T1000 (cell line): ENCODE measurements around the gene RALBP1.
"Not testable (repeated sequence)": the region's sequence is repeated elsewhere in the genome, so short reads cannot be mapped to it uniquely, and the experiment has no call there.

ENCODE experiments used
- DNase-seq: peaks from one replicate; lab custom pipeline; 2025; ENCODE audit warnings: mixed read lengths; lab: John Stamatoyannopoulos, UW

RALBP1 gene

DNA sequence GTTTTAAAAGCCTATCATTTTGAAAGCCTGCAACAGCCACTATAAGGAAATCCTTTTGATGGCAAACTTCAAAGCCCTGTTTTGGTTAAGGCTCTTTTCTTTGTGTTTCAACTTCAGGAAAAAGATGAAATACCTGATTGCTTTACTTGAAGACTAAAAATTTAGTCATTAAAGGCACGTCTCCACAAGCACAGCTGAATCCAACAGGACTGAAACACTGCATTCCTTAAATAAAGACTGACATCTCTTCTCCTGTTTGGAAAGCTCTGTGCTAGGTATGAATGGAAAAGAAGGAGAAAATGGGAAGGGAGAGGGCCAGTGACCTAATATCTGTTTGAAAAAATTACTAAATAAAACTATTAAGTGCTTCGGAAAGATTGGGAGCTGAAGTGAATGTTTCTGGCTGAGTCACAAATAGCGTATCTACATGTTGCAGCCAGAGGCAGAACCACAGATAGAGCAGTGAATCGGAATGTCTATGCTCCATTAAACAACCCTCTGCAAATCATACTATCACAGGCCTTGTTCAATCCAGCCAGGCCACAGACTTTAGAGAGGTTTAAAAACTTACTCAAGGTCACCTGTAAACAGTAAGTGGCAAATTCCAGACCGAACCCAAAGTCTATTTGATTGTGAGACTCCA lies 21.1 kb upstream of the RALBP1 start:
- no peak for DNase-seq

DNA sequence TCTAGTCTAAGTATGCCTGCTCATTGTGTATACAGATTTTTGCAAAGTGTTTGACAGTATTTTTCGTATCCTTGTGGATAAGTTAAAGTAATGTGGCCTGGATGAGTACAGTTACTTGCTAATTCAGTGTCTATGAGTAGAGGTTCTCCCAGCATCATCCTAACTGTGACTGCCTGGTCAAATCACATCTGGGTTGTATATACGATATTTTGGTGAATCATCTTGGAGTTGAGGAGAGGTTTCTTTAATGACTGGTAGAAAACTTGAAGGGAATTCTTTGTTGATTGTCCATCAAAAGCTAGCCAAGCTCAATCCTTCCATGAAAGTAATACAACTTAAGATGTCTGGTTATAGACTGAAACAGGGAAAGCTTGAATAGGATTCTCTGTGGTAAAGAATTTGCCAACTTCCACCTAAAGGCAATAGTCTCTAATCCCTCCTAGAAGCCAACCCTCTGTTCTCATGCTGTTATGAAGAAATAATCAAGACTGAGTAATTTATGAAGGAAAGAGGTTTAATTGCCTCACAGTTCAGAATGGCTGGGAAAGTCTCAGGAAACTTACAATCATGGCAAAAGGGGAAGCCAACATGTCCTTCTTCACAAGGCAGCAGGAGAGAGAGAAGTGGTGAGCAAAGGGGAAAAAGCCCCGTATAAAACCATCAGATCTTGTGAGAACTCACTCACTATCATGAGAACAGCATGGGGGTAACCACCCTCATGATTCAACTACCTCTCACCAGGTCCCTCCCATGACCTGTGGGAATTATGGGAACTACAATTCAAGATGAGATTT lies 19.4 kb upstream of the RALBP1 start:
- DNase-seq = no peak

DNA sequence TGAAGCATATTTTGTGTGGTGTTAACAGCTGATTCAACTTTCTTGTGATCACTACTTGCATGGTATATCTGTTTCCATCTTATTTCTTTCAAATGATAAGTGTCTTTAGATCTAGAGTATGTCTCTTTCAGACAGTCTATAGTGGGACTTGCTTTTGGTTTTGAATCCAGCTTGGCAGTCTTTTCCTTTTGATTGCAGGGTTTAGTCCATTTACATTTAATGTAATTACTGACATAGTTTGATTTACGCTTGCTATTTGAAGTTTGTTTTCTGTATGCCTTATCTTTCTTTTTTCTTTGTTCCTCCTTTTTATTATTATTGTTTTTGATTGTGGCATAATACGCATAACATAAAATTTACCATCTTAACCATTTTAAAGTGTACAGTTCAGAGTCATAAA lies 9.2 kb upstream of the RALBP1 start:
- DNase-seq = no peak

DNA sequence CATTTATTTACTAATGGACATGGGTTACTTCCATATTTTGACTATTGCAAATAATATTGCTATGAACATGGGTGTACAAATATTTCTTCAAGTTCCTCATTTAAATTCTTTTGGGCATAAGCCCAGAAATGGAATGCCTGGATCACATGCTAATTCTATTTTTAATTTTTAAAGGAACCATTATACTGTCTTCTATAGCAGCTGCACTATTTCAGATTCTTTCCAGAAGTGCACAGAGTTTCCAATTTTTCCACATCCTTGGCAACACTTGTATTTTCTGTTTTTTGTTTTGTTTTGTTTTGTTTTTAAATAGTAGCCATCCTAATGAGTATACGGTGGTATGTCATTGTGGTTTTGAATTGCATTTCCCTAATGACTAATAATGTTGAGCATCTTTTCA lies 8.5 kb upstream of the RALBP1 start:
- no peak for DNase-seq

DNA sequence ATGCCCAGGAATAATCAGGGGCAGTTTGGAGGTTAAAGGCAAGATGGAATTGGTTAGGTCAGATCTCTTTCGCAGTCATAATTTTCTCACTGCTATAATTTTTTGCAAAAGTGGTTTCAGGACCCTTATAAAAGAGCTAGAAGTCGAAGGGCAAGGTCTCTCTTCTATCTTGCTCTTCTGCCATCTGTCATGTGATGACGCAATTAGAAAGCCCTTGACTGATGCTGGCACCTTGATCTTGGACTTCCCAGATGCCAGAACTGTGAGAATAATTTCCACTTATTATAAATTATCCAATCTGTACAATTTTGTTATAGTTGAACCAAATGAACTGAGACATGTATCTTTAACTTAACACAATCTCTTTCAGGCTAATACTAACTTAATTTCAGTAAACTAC lies 6.3 kb upstream of the RALBP1 start:
- DNase-seq = no peak

DNA sequence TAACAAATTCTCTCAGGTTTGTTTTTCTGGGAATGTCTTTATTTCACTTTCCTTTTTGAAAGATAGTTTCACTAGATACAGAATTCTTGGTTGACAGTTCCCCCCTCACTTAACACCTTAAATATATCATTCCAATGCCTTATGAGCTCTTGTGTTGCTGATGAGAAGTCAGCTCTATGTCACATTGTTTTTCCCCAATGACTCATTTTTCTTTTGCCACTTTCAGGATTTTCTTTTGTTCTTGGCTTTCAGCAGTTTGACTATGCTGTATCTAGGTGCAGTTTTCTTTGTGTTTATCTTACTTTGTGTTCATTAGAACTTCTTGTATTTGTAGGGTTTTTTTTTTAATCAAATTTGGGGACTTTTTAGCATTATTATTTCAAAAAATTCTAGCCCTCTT lies 5.6 kb upstream of the RALBP1 start:
- no peak for DNase-seq

DNA sequence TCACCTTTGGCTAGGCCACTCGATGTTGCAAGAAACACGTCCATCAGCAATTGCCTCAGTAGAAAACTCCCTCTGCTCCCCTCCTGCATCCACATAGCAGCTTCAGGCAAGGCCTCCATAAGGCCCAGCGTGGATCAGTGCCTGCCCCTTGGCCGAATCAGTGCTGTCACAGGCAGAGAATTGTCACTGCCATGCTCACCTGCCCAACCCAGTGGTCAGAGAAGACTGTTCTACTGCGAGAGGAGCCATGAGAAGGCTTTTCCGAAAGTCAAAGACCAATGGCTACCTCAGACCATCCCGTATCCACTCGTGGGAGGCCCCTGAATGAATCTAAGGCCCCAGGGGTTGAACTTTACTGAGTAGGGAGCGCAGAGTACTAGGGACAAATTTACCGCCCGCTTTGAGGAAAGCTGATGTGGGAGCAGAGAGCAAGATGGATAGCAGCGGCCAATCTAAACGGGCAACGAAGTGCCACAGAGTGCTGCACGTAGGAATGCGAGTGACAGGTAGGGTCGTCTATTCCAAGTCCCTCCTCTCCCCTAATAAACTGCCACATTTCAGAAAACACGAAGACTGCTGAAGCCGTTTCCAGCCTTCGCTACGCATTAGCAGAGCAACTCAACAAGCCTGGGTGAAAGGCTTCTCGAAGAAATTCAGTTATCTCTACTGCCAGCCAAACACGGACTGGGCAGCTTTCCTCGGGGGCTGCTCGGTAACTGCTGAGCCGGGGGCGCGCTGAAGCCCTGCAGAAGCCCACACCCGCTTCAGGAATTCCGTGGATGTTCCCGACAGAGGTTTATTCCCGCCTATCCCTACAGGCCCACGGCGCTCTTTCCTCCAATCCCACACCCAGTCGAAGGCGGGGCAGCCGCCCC lies 968 bp upstream of the RALBP1 start:
- no peak for DNase-seq

DNA sequence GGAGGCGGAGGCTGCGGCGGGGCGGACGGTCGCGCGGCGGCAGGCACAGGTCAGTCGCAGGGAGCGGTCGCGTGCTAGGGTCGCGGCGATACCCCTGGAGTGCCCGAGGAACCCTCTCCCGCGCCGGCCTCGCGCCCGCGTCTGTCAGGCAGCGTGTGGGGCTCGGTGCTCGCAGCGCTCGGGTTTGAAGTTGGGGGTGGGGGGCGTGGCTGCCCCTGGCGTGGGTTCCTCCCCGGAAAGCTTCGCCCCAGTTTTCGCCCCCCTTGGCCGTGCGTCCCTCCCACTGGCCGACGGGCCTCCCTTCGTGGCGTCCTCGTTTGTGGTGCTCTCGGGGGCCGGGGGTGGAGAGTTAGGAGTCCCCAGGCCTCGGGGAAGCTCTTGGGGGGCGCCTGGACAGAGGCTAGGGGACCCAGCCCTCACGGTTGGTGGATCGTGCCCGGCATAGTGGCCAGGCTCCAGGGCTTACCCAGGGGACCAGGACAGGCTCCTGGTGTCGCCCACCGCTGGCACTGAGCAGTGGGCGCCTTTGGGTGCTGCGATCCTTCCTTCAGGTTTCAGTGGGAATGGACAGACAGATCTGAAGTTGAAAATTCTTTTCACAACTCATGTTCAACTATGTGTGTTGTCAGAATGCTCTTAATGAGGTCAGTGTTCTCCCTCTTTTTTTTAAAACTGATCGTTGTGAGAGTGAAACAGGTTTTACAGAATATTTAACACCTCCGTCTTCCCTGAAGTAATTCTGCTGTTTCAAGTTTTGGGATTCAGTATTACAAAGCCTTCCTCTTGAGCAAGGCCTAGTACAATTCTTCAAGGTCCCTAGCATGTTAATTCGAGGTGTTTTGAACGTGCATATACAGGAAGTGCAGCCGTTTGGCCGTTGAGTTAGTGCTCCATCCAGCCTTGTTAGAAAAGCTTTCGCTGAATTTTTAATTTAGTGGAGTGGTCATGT lies 604 bp downstream of the RALBP1 start:
- no peak for DNase-seq

DNA sequence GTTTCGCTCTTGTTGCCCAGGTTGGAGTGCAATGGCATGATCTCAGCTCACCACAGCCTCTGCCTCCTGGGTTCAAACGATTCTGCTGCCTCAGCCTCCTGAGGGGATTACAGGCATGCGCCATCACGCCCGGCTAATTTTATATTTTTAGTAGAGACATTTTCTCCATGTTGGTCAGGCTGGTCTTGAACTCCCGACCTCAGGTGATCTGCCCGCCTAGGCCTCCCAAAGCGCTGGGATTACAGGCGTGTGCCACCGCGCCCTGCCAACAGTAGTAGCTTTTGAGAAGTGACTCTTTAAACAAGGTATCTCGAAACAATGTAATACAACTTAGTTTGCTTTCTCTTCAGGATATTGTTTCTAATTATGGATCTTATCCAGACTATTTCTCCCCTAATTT lies 1.6 kb downstream of the RALBP1 start:
- DNase-seq = not testable (repeated sequence)

DNA sequence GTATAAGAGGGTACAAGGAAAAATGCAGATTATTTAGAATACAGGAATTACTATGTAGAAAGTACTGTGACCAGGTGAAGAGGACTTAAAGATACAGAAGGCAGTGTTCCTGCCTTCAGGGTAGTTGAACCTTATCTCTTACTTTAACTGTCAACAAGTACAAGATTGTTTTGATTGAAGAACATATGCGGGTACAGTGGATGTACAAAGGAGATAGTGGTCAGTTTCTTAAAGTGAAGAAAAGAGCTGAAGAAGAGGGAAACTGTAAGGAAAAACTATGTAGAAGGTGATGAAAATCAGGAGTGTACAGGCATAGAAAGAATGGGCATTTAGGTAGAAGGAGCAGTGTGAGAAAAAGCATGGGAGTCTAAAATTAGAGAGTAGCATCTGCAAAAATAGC lies 2.2 kb downstream of the RALBP1 start:
- no peak for DNase-seq

DNA sequence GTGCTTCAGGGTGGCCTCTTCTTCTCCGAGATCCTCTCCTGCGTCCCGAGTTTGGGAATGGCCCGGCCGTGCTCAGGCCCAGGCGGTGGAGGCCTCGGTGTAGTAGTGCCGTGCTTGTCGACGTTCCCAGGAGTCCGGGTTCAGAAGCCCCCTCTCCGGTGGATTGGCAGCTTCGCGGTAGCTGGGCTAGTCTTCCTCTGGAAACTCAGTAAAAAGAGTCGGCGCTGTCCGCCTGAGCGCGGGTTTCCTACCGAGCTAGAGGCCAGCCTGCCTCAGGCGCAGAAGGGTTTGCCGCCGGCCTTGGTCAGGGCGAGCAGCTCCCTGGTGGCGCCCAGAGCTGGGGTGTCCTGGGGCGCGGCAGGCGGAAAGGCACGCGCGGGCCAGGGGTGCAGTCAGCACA lies 3.2 kb downstream of the RALBP1 start:
- no peak for DNase-seq

DNA sequence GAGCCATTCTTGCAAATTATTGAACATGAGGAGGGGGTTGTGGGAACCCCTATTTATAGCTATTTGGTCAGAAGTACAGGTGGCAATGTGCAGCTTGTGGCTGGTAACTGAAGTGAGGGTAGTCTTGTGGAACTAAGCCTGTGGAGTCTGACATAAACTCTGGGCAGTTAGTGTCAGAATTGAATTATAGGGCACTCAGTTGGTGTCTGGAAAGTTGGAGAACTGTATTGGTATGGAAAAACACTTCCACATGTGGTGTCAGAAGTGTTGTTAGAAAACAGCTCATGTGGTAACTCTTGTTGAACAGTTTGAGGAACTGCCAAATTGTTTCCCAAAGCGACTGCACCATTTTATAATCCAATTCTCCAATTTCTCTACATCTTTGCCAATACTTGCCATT lies 7.5 kb downstream of the RALBP1 start:
- no peak for DNase-seq

DNA sequence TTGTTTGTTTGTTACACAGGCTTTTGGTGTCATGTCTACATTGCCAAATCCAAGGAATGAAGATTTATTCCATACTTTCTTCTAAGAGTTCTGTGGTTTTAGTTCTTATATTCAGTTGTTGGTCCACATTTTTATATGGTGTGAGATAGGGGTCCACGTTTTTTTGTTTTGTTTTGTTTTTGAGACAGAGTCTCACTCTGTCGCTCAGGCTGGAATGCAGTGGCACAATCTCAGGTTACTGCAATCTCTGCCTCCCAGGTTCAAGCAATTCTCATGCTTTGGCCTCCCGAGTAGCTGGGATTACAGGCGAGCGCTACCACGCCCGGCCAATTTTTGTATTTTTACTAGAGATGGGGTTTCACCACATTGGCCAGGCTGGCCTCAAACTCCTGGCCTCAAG lies 8.2 kb downstream of the RALBP1 start:
- no peak for DNase-seq

DNA sequence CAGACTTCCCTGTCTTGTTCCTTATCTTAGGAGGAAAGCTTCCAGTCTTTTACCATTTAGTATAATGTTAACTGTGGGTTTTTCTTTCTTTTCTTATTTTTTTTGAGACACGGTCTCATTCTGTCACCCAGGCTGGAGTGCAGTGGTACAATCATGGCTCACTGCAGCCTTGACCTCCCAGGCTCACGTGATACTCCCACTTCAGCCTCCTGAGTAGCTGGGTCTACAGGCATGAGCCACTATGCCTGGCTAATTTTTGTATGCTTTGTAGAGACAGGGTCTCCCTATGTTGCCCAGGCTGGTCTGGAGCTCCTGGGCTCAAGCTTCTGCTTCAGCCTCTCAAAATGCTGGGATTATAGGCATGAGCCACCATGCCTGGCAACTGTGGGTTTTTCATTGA lies 9.5 kb downstream of the RALBP1 start:
- DNase-seq = not testable (repeated sequence)

DNA sequence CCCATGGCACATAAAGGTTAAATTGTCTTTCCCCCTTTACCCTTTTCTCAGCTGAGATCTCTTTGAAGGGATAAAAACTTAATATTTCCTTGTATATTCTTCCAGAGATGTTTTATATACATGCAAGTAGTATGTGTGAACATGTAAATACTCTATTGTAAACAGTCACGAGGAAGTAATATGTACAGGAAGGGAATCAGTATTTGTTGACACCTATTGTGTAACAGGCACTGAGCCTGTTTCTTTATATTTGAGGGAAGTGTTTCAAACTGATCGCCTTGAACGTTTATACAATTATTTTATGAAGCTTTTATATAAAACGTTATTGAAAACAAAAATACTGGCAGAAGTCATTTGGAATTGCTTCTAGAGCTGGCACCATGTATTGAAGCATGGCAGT lies 13.2 kb downstream of the RALBP1 start:
- no peak for DNase-seq

DNA sequence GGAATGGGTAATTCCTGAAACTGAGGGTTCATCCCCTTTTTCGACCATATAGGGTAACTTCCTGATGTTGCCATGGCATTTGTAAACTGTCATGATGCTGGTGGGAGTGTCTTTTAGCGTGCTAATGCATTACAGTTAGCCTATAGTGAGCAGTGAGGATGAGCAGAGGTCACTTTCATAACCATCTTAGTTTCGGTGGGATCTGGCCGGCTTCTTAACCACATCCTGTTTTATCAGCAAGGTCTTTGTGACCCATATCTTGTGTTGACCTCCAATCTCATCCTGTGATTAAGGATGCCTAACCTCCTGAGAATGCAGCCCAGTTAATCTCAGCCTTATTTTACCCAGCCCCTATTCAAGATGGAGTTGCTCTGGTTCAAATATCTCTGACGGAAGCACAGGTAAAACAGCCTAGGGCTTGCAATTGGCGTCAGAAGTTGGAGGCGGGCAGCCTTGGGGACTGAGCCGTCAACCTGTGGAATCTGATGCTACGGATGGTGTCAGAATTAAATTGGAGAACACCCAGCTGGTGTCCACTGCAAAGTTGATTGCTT lies 19.5 kb downstream of the RALBP1 start:
- DNase-seq = no peak

DNA sequence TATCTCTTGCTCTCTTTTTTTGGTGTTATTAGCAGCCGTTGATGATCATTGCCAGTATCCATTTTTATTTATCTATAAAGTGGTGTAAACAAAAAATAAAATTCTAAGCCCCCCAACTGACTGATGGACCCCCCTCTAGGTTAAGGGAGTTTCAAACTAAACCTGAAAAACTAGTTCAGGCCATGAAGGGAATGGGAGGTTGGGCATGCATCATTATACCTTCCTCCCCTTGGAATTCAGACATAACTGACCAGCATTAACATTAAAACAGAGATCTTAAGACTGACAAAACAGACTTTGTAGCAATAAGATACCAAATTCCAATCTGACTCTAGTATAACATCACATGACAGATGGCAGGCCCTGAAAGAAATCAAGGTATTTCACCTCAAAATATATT lies 20.2 kb downstream of the RALBP1 start:
- no peak for DNase-seq

DNA sequence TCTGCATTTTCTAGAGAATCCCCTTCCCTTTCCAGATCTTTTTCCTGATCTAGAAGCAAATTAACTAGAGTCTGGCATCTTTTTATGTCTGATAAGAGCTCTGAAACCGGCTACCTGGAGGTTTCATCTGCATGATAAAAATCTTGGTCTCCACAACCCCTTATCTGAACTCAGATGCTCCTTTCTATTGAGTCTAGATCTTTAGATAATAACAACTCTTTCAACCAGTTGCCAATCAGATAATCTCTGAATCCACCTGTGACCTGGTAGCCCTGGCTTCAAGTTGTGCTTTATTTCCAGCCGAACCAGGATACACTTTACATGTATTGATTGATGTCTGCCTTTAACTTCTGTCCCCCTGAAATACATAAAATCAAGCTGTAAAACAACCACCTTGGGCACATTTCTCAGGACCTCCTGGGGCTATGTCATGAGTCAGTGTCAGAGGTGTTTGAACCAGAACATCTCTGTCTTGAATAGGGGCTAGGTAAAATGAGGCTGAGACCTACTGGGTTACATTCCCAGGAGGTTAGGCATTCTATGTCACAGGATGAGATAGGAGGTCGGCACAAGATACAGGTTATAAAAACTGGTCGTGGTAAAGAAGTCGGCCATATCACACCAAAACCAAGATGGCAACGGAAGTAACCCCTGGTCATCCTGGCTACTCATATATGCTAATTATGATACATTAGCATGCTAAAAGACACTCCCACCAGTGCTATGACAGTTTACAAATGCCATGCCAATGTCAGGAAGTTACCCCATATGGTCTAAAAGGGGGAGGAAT lies 20.8 kb downstream of the RALBP1 start:
- DNase-seq = no peak

DNA sequence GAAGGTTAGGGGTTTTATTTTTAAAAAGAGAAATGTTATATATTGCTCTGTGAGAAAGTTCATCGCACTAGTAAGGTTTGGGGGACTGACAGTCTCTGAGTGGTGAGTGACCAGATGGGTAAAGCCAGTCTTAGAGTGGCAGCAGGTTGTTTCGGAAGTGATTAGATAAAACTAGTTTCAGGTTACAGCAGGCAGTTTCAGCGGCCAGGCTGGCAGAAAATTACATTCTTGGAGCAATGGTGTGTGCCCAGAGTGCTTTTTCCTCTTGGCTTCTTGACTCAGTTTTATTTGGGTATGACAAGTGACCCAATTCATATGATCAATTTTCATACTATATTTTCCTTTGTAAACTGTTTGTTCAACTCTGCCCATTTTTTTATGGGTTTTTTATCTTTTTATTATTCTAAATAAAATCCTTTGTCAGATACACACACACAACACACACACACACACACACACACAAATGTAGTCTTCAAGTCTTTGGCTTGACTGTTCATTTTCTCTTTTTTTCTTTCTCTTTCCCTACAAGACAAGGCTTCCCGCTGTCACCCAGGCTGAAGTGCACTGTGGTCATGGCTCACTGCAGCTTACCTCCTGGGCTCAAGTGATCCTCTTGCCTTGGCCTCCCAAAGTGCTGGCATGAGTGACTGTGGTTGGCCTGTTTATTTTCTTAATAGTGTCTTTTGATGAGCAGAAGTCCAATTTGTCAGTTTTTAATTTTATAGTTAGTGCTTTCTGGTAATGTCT lies 30.9 kb downstream of the RALBP1 start:
- no peak for DNase-seq

DNA sequence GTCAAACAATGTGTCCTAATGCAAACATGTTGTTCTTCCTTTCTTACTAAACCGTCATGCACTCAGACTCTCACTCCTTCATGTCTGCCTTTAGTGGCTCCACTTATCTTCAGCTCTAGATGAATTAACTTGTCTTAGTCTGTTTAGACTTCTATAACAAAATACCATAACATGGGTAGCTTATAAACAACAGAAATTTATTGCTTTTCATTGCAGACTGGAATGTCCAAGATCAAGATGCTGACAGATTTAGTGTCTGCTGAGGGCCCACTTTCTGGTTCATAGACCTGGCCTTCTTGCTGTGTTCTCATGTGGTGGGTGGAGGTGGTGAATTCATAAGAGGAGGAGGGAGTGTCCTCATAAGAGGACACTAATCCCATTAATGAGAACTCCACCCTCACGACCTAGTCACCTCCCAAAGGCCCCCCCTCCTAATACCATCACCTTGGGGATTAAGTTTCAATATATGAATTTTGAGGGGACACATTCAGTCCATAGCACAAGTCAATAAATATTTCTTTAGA lies 32.3 kb downstream of the RALBP1 start:
- DNase-seq = no peak
